HCT116 (cell line): Measurements from ENCODE around the gene CLEC3B. TPM values are rescaled to one million over a fixed set of nuclear protein-coding genes. Genes with fewer than 3 reads are reported as not detected.

Experiments
- ATAC-seq: fragments of 200-7000 bp; cut with Tn5 transposase; 2 replicates; pipeline ENCODE4 v1.9.1; 2020; ENCODE audit warnings: mild to moderate bottlenecking, moderate library complexity
- BruUV-seq: library from RNA; stranded (reverse); fragments of 400-500 nt; replicated peaks from 2 replicates; lab custom pipeline; 2021; lab: Mats Ljungman, UMichigan
- CTCF ChIA-PET: fragments of 300-600 bp; sonication (Branson Sonifier 250); formaldehyde crosslinking; loops from one replicate; lab custom pipeline; 2021; ENCODE audit warnings: antibody characterized with exemption; lab: Charles Lee
- POLR2A ChIA-PET: fragments of 300-600, 350-600 bp; sonication (Branson Sonifier 250); formaldehyde crosslinking; loops from one replicate; lab custom pipeline; 2021; ENCODE audit warnings: antibody characterized with exemption; lab: Charles Lee
- RAD21 ChIA-PET, 2 experiments: fragments of 300-600 bp; sonication (Branson Sonifier 250); formaldehyde crosslinking; loops; one replicate each; lab custom pipeline; 2023; ENCODE audit warnings: low total read pairs in 2 of 2; ENCODE audit not compliant: uncharacterized antibody in 2 of 2, unreplicated experiment in 2 of 2, low non-redundant PET in 1 of 2; lab: Charles Lee
- DNase-seq: peaks from one replicate; pipeline ENCODE4 v3.0.0-alpha.2; 2010; ENCODE audit warnings: low read depth, low spot score
- H2AFZ ChIP-seq: fragments of 200-600 bp; shearing (Covaris generic), sonication (generic); 2 replicates; pipeline ENCODE4 v1.6.1; 2017; ENCODE audit warnings: low read depth, mixed run types, mixed read lengths, antibody characterized with exemption, low read length; ENCODE audit not compliant: poor library complexity, severe bottlenecking
- H3K27ac ChIP-seq: 2 replicates; pipeline ENCODE4 v1.5.1; 2012; ENCODE audit warnings: low read depth, low read length
- H3K27me3 ChIP-seq: fragments of 200-600 bp; sonication (generic); 2 replicates; pipeline ENCODE4 v1.6.1; 2016; ENCODE audit warnings: mixed run types, low read length, mixed read lengths; ENCODE audit not compliant: insufficient read depth
- H3K36me3 ChIP-seq, 2 experiments: fragments of 200-500 bp in 1 of 2; fragments of 200-600 bp in 1 of 2; sonication (Bioruptor generic) in 1 of 2; sonication (generic) in 1 of 2; 2 replicates each; pipeline versions ENCODE4 v1.5.1 to v1.6.1; 2014 to 2016; ENCODE audit warnings: low read length in 2 of 2, inconsistent platforms in 1 of 2, mixed read lengths in 1 of 2, mixed run types in 1 of 2; ENCODE audit not compliant: insufficient read depth in 2 of 2, control insufficient read depth in 1 of 2
- H3K4me1 ChIP-seq, 2 experiments: fragments of 200-600 bp in 1 of 2; sonication (generic) in 1 of 2; 2 replicates each; pipeline versions ENCODE4 v1.5.1 to v1.6.1; 2012 to 2017; ENCODE audit warnings: low read length in 2 of 2, inconsistent platforms in 1 of 2, mild to moderate bottlenecking in 1 of 2, mixed read lengths in 1 of 2, mixed run types in 1 of 2, moderate library complexity in 1 of 2; ENCODE audit not compliant: insufficient read depth in 2 of 2, control insufficient read depth in 1 of 2
- H3K4me2 ChIP-seq: fragments of 200-600 bp; sonication (generic); 2 replicates; pipeline ENCODE4 v1.6.1; 2017; ENCODE audit warnings: mixed run types, low read length, mixed read lengths
- H3K4me3 ChIP-seq, 2 experiments: fragments of 200-600 bp in 1 of 2; sonication (generic) in 1 of 2; replicated peaks in 1 of 2; 2 replicates each; pipeline ENCODE4 v1.5.1; 2011 to 2016; ENCODE audit warnings: low read length in 2 of 2, control low read depth in 1 of 2, low read depth in 1 of 2, mild to moderate bottlenecking in 1 of 2, mixed read lengths in 1 of 2, mixed run types in 1 of 2
- H3K79me2 ChIP-seq: fragments of 200-600 bp; sonication (generic); 2 replicates; pipeline ENCODE4 v1.6.1; 2017; ENCODE audit warnings: mild to moderate bottlenecking, mixed run types, low read length, moderate library complexity, mixed read lengths; ENCODE audit not compliant: insufficient read depth
- H3K9ac ChIP-seq: fragments of 200-600 bp; sonication (generic); 2 replicates; pipeline ENCODE4 v1.6.1; 2016; ENCODE audit warnings: low read length, mixed read lengths
- H3K9me2 ChIP-seq: fragments of 200-600 bp; sonication (generic), shearing (Covaris generic); 2 replicates; pipeline ENCODE4 v1.6.1; 2017; ENCODE audit warnings: mixed run types, mild to moderate bottlenecking, moderate library complexity; ENCODE audit not compliant: insufficient read depth
- H3K9me3 ChIP-seq, 2 experiments: fragments of 200-500 bp in 1 of 2; fragments of 200-600 bp in 1 of 2; sonication (Bioruptor generic) in 1 of 2; sonication (generic) in 1 of 2; 2 replicates each; pipeline ENCODE4 v1.6.1; 2014 to 2017; ENCODE audit warnings: low read length in 2 of 2, mixed read lengths in 2 of 2, inconsistent platforms in 1 of 2, low read depth in 1 of 2, mild to moderate bottlenecking in 1 of 2, mixed run types in 1 of 2, moderate library complexity in 1 of 2; ENCODE audit not compliant: control insufficient read depth in 1 of 2, insufficient read depth in 1 of 2
- H4K20me1 ChIP-seq: fragments of 200-600 bp; sonication (generic), shearing (Covaris generic); 2 replicates; pipeline ENCODE4 v1.6.1; 2017; ENCODE audit warnings: mixed run types, mild to moderate bottlenecking, moderate library complexity; ENCODE audit not compliant: insufficient read depth
- CBX3 ChIP-seq: IDR thresholded peaks from 2 replicates; pipeline ENCODE4 v1.6.1; 2012; ENCODE audit warnings: low read depth
- CEBPB ChIP-seq: IDR thresholded peaks from 2 replicates; pipeline ENCODE4 v1.6.1; 2012; ENCODE audit warnings: low read depth
- EGR1 ChIP-seq: IDR thresholded peaks from 2 replicates; pipeline ENCODE4 v1.6.1; 2012; ENCODE audit warnings: low read depth
- ELF1 ChIP-seq: IDR thresholded peaks from 2 replicates; pipeline ENCODE4 v1.6.1; 2012; ENCODE audit warnings: low read depth, borderline replicate concordance
- EZH2 ChIP-seq: fragments of 200-600 bp; sonication (generic); IDR thresholded peaks from 2 replicates; pipeline ENCODE4 v1.6.1; 2017; ENCODE audit warnings: antibody characterized with exemption, mixed run types
- FOSL1 ChIP-seq: IDR thresholded peaks from 2 replicates; pipeline ENCODE4 v1.6.1; 2012; ENCODE audit warnings: low read depth
- JUND ChIP-seq: IDR thresholded peaks from 2 replicates; pipeline ENCODE4 v1.6.1; 2012
- POLR2A ChIP-seq: IDR thresholded peaks from 2 replicates; pipeline ENCODE4 v1.7.0; 2011; ENCODE audit warnings: borderline replicate concordance; ENCODE audit not compliant: insufficient read depth, insufficient read length; ENCODE audit errors: extremely low read depth
- RAD21 ChIP-seq: IDR thresholded peaks from 2 replicates; pipeline ENCODE4 v1.6.1; 2012; ENCODE audit warnings: low read depth, mild to moderate bottlenecking
- SP1 ChIP-seq: IDR thresholded peaks from 2 replicates; pipeline ENCODE4 v1.6.1; 2012; ENCODE audit warnings: low read depth
- YY1 ChIP-seq: IDR thresholded peaks from 2 replicates; pipeline ENCODE4 v1.6.1; 2011; ENCODE audit warnings: low read length, low read depth, moderate library complexity, mild to moderate bottlenecking; ENCODE audit not compliant: insufficient replicate concordance; ENCODE audit errors: extremely low read depth
- intact Hi-C: fragments of 100-400 bp; cut with micrococcal nuclease; formaldehyde crosslinking; loops from 2 replicates; pipeline ENCODE4 v1.10.0; 2022
- total RNA-seq: library from RNA; stranded (reverse); gene quantifications from one replicate; pipeline ENCODE4 v1.2.1, GENCODE V29; 2021; ENCODE audit not compliant: unreplicated experiment
- TF ChIP-seq, protein P1 (sequence below): IDR thresholded peaks from 2 replicates; pipeline ENCODE4 v1.6.1; 2011; ENCODE audit warnings: mild to moderate bottlenecking, low read length, moderate library complexity; ENCODE audit not compliant: insufficient replicate concordance; ENCODE audit errors: extremely low read depth
- TF ChIP-seq, protein P2 (sequence below): IDR thresholded peaks from 2 replicates; pipeline ENCODE4 v1.6.1; 2012; ENCODE audit warnings: low read depth
- TF ChIP-seq, protein P3 (sequence below): IDR thresholded peaks from 2 replicates; pipeline ENCODE4 v1.6.1; 2012
- TF ChIP-seq, protein P4 (sequence below), 3 experiments: fragments of 200-600 bp in 1 of 3; sonication (generic) in 1 of 3; IDR thresholded peaks in 2 of 3; conservative IDR thresholded peaks in 1 of 3; 2 replicates each; pipeline ENCODE4 v1.5.1; 2012 to 2017; ENCODE audit warnings: low read depth in 2 of 3, low read length in 2 of 3, antibody characterized with exemption in 1 of 3, borderline replicate concordance in 1 of 3, control low read depth in 1 of 3, mild to moderate bottlenecking in 1 of 3, mixed read lengths in 1 of 3, mixed run types in 1 of 3, moderate library complexity in 1 of 3; ENCODE audit not compliant: insufficient read depth in 1 of 3
- TF ChIP-seq, protein P5 (sequence below): IDR thresholded peaks from 2 replicates; pipeline ENCODE4 v1.6.1; 2012

The CLEC3B gene
- total RNA-seq, 1 experiment from 2014 or later: 0.57 TPM

DNA sequence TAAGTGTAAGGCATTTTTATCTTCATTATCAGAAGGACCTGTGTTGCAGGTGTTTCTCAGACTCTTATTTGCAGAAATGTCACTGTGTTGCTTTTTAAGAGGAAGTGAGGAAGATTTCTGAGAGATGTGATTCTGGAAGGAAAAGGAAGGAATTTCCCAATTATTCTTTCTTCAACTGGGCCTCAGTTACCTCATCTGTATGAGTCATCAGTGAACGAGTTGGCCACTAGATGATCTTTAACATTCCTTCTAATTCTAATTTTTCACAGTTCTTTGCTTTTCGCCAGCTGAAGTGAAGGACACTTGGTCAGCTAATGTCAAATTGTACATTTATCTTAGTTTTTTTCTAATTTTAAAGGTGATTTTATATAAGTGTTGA is 28.9 kb downstream of the CLEC3B start:
- DNase-seq: no peak
- H3K9ac ChIP-seq: no peak overlapping the region
- no peak overlapping the region for H3K27ac ChIP-seq
- no peaks in the 10 kb centered on the region for H3K9me2 ChIP-seq
- no peak for ATAC-seq
- RAD21 ChIA-PET: interaction anchor here in 1 of 2 experiments (1.0 kb wide), 1 partner anchor 13 kb away, joined by 3 read pairs; no protein-coding TSS in a partner anchor
- POLR2A ChIA-PET: interaction anchor here (0.6 to 0.9 kb wide), 3 partner anchors 13 to 93 kb away, joined by 3 to 4 read pairs (median 3); no protein-coding TSS in a partner anchor
- H3K4me1 ChIP-seq: peaks cover 30 to 49% of the 10 kb centered on the region in 2 experiments; a peak in 3 of 4 replicates
- peak overlapping the region; percentile 63 for H2AFZ ChIP-seq
- TF ChIP-seq RAD21: no peak
- TF ChIP-seq, protein P1, sequence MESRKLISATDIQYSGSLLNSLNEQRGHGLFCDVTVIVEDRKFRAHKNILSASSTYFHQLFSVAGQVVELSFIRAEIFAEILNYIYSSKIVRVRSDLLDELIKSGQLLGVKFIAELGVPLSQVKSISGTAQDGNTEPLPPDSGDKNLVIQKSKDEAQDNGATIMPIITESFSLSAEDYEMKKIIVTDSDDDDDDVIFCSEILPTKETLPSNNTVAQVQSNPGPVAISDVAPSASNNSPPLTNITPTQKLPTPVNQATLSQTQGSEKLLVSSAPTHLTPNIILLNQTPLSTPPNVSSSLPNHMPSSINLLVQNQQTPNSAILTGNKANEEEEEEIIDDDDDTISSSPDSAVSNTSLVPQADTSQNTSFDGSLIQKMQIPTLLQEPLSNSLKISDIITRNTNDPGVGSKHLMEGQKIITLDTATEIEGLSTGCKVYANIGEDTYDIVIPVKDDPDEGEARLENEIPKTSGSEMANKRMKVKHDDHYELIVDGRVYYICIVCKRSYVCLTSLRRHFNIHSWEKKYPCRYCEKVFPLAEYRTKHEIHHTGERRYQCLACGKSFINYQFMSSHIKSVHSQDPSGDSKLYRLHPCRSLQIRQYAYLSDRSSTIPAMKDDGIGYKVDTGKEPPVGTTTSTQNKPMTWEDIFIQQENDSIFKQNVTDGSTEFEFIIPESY: no peak
- peak; percentile 36; the same call in 1 of the 2 replicates for TF ChIP-seq CEBPB
- TF ChIP-seq ELF1: no peak
- no peak for TF ChIP-seq EGR1
- TF ChIP-seq, protein P2, sequence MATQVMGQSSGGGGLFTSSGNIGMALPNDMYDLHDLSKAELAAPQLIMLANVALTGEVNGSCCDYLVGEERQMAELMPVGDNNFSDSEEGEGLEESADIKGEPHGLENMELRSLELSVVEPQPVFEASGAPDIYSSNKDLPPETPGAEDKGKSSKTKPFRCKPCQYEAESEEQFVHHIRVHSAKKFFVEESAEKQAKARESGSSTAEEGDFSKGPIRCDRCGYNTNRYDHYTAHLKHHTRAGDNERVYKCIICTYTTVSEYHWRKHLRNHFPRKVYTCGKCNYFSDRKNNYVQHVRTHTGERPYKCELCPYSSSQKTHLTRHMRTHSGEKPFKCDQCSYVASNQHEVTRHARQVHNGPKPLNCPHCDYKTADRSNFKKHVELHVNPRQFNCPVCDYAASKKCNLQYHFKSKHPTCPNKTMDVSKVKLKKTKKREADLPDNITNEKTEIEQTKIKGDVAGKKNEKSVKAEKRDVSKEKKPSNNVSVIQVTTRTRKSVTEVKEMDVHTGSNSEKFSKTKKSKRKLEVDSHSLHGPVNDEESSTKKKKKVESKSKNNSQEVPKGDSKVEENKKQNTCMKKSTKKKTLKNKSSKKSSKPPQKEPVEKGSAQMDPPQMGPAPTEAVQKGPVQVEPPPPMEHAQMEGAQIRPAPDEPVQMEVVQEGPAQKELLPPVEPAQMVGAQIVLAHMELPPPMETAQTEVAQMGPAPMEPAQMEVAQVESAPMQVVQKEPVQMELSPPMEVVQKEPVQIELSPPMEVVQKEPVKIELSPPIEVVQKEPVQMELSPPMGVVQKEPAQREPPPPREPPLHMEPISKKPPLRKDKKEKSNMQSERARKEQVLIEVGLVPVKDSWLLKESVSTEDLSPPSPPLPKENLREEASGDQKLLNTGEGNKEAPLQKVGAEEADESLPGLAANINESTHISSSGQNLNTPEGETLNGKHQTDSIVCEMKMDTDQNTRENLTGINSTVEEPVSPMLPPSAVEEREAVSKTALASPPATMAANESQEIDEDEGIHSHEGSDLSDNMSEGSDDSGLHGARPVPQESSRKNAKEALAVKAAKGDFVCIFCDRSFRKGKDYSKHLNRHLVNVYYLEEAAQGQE: no peak
- TF ChIP-seq EZH2: no peak
- TF ChIP-seq, protein P3, sequence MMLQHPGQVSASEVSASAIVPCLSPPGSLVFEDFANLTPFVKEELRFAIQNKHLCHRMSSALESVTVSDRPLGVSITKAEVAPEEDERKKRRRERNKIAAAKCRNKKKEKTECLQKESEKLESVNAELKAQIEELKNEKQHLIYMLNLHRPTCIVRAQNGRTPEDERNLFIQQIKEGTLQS: no peak
- TF ChIP-seq SP1: no peak
- TF ChIP-seq JUND: no peak
- TF ChIP-seq, protein P4, sequence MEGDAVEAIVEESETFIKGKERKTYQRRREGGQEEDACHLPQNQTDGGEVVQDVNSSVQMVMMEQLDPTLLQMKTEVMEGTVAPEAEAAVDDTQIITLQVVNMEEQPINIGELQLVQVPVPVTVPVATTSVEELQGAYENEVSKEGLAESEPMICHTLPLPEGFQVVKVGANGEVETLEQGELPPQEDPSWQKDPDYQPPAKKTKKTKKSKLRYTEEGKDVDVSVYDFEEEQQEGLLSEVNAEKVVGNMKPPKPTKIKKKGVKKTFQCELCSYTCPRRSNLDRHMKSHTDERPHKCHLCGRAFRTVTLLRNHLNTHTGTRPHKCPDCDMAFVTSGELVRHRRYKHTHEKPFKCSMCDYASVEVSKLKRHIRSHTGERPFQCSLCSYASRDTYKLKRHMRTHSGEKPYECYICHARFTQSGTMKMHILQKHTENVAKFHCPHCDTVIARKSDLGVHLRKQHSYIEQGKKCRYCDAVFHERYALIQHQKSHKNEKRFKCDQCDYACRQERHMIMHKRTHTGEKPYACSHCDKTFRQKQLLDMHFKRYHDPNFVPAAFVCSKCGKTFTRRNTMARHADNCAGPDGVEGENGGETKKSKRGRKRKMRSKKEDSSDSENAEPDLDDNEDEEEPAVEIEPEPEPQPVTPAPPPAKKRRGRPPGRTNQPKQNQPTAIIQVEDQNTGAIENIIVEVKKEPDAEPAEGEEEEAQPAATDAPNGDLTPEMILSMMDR (IDR thresholded peaks at IDR 0.05 in 2 of 3, conservative IDR thresholded peaks at IDR 0.05 in 1 of 3; ENCODE audit: borderline replicate concordance in 1 of 3, insufficient read depth in 1 of 3, low read depth in 2 of 3, low read length in 2 of 3): no peak
- TF ChIP-seq, protein P5, sequence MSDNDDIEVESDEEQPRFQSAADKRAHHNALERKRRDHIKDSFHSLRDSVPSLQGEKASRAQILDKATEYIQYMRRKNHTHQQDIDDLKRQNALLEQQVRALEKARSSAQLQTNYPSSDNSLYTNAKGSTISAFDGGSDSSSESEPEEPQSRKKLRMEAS: no peak
- no peak for TF ChIP-seq CBX3
- no peak for TF ChIP-seq YY1
- TF ChIP-seq FOSL1: 0 out of 2 replicates have a peak, but pooled peaks have one; percentile 26
- no peak for TF ChIP-seq POLR2A
- H4K20me1 ChIP-seq: no peaks in the 10 kb centered on the region
- no peaks in the 10 kb centered on the region for H3K36me3 ChIP-seq
- H3K9me3 ChIP-seq: no peaks in the 10 kb centered on the region
- BruUV-seq: no TSS peak
- no peak overlapping the region for H3K4me3 ChIP-seq
- H3K27me3 ChIP-seq: no peaks in the 10 kb centered on the region
- CTCF ChIA-PET: interaction anchor here (0.7 to 4.3 kb wide), 8 partner anchors 8 to 639 kb away, joined by 3 to 28 read pairs (median 4); no protein-coding TSS in a partner anchor
- peak overlapping the region; percentile 3; the same call in 1 of the 2 replicates for H3K4me2 ChIP-seq
- intact Hi-C loops: no loop called here
- no peaks in the 10 kb centered on the region for H3K79me2 ChIP-seq
